ENCODE data around the gene SAP30.

SAP30 gene

DNA sequence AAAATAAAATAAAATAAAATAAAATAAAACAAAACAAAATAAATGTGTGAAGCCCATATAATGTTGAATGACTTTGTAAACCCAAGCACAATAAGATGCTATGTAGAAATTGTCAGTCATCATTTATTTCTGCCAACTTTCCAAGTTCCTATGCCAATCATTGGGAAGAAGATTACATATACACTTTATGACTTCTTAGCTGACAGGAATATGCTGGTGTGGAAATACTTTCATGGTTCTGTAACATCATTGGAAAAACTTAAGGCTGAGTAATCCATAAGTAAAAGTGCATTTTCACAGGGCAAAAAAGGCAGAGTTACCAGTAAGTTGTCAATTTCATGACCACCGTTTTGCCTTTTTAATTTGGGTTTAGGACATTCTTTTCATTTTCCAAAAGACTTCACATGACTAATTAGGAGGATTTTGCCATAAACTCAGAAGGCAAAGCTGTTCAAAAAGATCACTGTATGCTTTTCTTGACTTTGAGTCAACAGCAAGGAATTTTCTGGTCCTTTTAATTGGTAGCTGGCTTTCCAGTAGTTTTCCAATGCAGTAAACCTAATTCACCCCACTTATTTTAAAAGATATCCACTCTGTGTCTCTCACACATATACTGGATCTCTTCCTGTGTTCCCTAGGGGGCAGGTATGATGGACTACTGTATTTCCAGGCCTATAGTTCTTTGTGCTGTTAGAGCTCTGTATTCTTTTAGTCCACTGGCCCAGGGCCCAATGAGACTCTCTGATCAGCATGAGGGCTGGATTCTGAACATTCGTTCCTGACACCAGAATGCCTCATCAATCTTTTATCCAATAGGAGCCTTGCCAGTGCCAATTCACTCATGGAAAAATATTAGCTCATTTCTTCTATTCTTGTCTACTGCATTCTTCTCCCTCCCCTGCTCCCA, 54.4 kb downstream of the SAP30 start:
- no peak for DNase-seq
- Histone ChIP-seq H3K36me3 (ENCODE audit: insufficient read depth, low read length) (no peaks in the 10 kb centered on the region), H3K27ac (ENCODE audit: low read length) (peak overlapping the region; percentile 59), H3K4me2 (ENCODE audit: insufficient read depth, low read length) (peak overlapping the region; percentile 9; the same call in 1 of the 2 replicates), H3K9me3 (ENCODE audit: insufficient read depth, low read length, severe bottlenecking) (no peaks in the 10 kb centered on the region), H3K79me2 (ENCODE audit: insufficient read depth, low read length) (no peaks in the 10 kb centered on the region), H3K4me1 (ENCODE audit: insufficient read depth, low read length) (peaks cover 34% of the 10 kb centered on the region), H3K4me3 (ENCODE audit: low read depth in 1 of 2, low read length in 2 of 2) (no peak overlapping the region), H4K20me1 (ENCODE audit: insufficient read depth, low read length) (no peaks in the 10 kb centered on the region), H3K9ac (ENCODE audit: low read depth, low read length) (no peak overlapping the region), H3K27me3 (ENCODE audit: insufficient read depth, low read length, poor library complexity) (no peaks in the 10 kb centered on the region), H2AFZ (ENCODE audit: low read depth, low read length) (no peak overlapping the region)
- no peak for ATAC-seq (ENCODE audit: insufficient read depth, low read depth)
- TF ChIP-seq, protein P1, sequence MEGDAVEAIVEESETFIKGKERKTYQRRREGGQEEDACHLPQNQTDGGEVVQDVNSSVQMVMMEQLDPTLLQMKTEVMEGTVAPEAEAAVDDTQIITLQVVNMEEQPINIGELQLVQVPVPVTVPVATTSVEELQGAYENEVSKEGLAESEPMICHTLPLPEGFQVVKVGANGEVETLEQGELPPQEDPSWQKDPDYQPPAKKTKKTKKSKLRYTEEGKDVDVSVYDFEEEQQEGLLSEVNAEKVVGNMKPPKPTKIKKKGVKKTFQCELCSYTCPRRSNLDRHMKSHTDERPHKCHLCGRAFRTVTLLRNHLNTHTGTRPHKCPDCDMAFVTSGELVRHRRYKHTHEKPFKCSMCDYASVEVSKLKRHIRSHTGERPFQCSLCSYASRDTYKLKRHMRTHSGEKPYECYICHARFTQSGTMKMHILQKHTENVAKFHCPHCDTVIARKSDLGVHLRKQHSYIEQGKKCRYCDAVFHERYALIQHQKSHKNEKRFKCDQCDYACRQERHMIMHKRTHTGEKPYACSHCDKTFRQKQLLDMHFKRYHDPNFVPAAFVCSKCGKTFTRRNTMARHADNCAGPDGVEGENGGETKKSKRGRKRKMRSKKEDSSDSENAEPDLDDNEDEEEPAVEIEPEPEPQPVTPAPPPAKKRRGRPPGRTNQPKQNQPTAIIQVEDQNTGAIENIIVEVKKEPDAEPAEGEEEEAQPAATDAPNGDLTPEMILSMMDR (IDR thresholded peaks at IDR 0.05; ENCODE audit: borderline replicate concordance, extremely low read depth, low read length, poor library complexity, severe bottlenecking) = no peak
- no peak for TF ChIP-seq EZH2 (IDR thresholded peaks at IDR 0.05; ENCODE audit: borderline replicate concordance, low read depth, low read length, severe bottlenecking)

DNA sequence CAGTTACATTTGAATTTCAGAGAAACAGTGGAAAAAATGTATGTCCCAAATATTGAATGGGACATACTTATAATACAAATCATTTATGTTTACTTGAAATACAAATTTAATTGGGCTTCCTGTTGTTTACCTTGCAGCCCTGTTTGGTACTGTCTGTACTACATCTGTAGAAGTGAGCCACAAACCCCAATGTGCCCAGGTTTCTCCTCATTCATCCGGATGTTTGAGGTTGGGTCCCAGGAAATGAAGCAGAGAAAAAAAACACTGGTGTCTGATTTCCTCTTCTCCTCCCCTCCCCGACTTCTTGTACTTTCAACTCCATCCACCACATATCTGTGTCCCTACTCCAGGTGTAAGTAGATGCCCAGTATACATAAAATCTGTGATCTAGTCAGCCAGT, 55.3 kb downstream of the SAP30 start:
- Histone ChIP-seq H4K20me1 (ENCODE audit: insufficient read depth, low read length) (no peaks in the 10 kb centered on the region), H3K4me3 (ENCODE audit: low read depth in 1 of 2, low read length in 2 of 2) (no peak overlapping the region), H2AFZ (ENCODE audit: low read depth, low read length) (no peak overlapping the region), H3K79me2 (ENCODE audit: insufficient read depth, low read length) (no peaks in the 10 kb centered on the region), H3K27ac (ENCODE audit: low read length) (peak overlapping the region; percentile 61), H3K36me3 (ENCODE audit: insufficient read depth, low read length) (no peaks in the 10 kb centered on the region), H3K4me1 (ENCODE audit: insufficient read depth, low read length) (peaks cover 26% of the 10 kb centered on the region), H3K4me2 (ENCODE audit: insufficient read depth, low read length) (peak overlapping the region; percentile 18; the same call in 1 of the 2 replicates), H3K9ac (ENCODE audit: low read depth, low read length) (no peak overlapping the region), H3K27me3 (ENCODE audit: insufficient read depth, low read length, poor library complexity) (no peaks in the 10 kb centered on the region), H3K9me3 (ENCODE audit: insufficient read depth, low read length, severe bottlenecking) (no peaks in the 10 kb centered on the region)
- peak; percentile 79 for DNase-seq
- TF ChIP-seq EZH2 (IDR thresholded peaks at IDR 0.05; ENCODE audit: borderline replicate concordance, low read depth, low read length, severe bottlenecking) = no peak
- TF ChIP-seq, protein P1 (IDR thresholded peaks at IDR 0.05; ENCODE audit: borderline replicate concordance, extremely low read depth, low read length, poor library complexity, severe bottlenecking) = no peak
- ATAC-seq (ENCODE audit: insufficient read depth, low read depth) = peak; percentile 96

All from DND-41 (cell line).